Keratinocyte (primary cell): ENCODE results near the gene HIGD2B. TPM values are rescaled to one million over a fixed set of nuclear protein-coding genes. Genes with fewer than 3 reads are reported as not detected.

Experiments
- DNase-seq: peaks from one replicate; pipeline ENCODE4 v3.0.0-alpha.2; 2011; ENCODE audit warnings: low read depth, missing footprints, low spot score
- FAIRE-seq: peaks from 2 replicates; lab custom pipeline; 2011; peaks lifted over from hg19 to GRCh38; lab: Jason Lieb, UNC
- H2AFZ ChIP-seq: 2 replicates; pipeline ENCODE4 v1.6.0; 2012; ENCODE audit warnings: low read length, control low read depth, inconsistent platforms; ENCODE audit not compliant: control insufficient read depth
- H3K27ac ChIP-seq: 2 replicates; pipeline ENCODE4 v1.5.1; 2011; ENCODE audit warnings: low read length; ENCODE audit not compliant: control insufficient read depth, insufficient read depth
- H3K27me3 ChIP-seq: 3 replicates; pipeline ENCODE4 v1.6.0; 2011; ENCODE audit warnings: low read length; ENCODE audit not compliant: control insufficient read depth, insufficient read depth; ENCODE audit errors: extremely low read depth
- H3K36me3 ChIP-seq, 2 experiments: 2 replicates in 1 of 2; 3 replicates in 1 of 2; pipeline ENCODE4 v1.5.1; 2011; ENCODE audit warnings: low read length in 2 of 2, mild to moderate bottlenecking in 1 of 2; ENCODE audit not compliant: control insufficient read depth in 2 of 2, insufficient read depth in 2 of 2; ENCODE audit errors: extremely low read depth in 1 of 2
- H3K4me1 ChIP-seq: 3 replicates; pipeline ENCODE4 v1.5.1; 2011; ENCODE audit warnings: low read length; ENCODE audit not compliant: control insufficient read depth, insufficient read depth; ENCODE audit errors: extremely low read depth
- H3K4me2 ChIP-seq: 3 replicates; pipeline ENCODE4 v1.6.0; 2011; ENCODE audit warnings: low read depth, low read length; ENCODE audit not compliant: control insufficient read depth, insufficient read depth; ENCODE audit errors: extremely low read depth
- H3K4me3 ChIP-seq, 3 experiments: fragments of 200-600 bp in 1 of 3; sonication (generic) in 1 of 3; 2 replicates in 2 of 3; 3 replicates in 1 of 3; pipeline ENCODE4 v1.5.1; 2011 to 2016; ENCODE audit warnings: low read length in 3 of 3, mild to moderate bottlenecking in 3 of 3, control low read depth in 2 of 3, inconsistent platforms in 1 of 3, low read depth in 1 of 3, mixed read lengths in 1 of 3, mixed run types in 1 of 3, moderate library complexity in 1 of 3; ENCODE audit not compliant: control insufficient read depth in 2 of 3, insufficient read depth in 2 of 3; ENCODE audit errors: extremely low read depth in 1 of 3
- H3K79me2 ChIP-seq: 2 replicates; pipeline ENCODE4 v1.6.0; 2012; ENCODE audit warnings: low read length; ENCODE audit not compliant: control insufficient read depth, insufficient read depth
- H3K9ac ChIP-seq: 3 replicates; pipeline ENCODE4 v1.6.0; 2011; ENCODE audit warnings: low read length; ENCODE audit not compliant: control insufficient read depth, insufficient read depth; ENCODE audit errors: extremely low read depth
- H3K9me1 ChIP-seq: 3 replicates; pipeline ENCODE4 v1.6.0; 2011; ENCODE audit warnings: low read length; ENCODE audit not compliant: control insufficient read depth, insufficient read depth; ENCODE audit errors: extremely low read depth
- H3K9me3 ChIP-seq: 2 replicates; pipeline ENCODE4 v1.5.1; 2012; ENCODE audit warnings: low read depth, low read length; ENCODE audit not compliant: control insufficient read depth
- H4K20me1 ChIP-seq: 3 replicates; pipeline ENCODE4 v1.6.0; 2011; ENCODE audit warnings: low read length; ENCODE audit not compliant: control insufficient read depth, insufficient read depth; ENCODE audit errors: extremely low read depth
- CTCF ChIP-seq, 3 experiments: IDR thresholded peaks in 1 of 3; conservative IDR thresholded peaks in 1 of 3; optimal IDR thresholded peaks in 1 of 3; 2 replicates in 2 of 3; 3 replicates in 1 of 3; pipeline versions ENCODE3 to v1.5.1; 2011; ENCODE audit warnings: low read length in 3 of 3, mild to moderate bottlenecking in 3 of 3, moderate library complexity in 2 of 3, control low read depth in 1 of 3, inconsistent platforms in 1 of 3; ENCODE audit not compliant: insufficient read depth in 2 of 3; ENCODE audit errors: extremely low read depth in 1 of 3
- EZH2 ChIP-seq: IDR thresholded peaks from one replicate; pipeline ENCODE4 v1.6.1; 2012; ENCODE audit warnings: inconsistent platforms, mild to moderate bottlenecking, low read length, moderate library complexity
- dilution Hi-C: fragments of 300-500 bp; cut with MboI; formaldehyde crosslinking; loops from one replicate; pipeline ENCODE4 v1.7.0; 2020; ENCODE audit warnings: low sequenced_read_pairs; ENCODE audit not compliant: extremely low pct_ligation_motif_present
- polyA plus RNA-seq, 5 experiments: library from polyadenylated mRNA; depleted of rRNA in 3 of 5; stranded (reverse) in 3 of 5; stranded (forward) in 1 of 5; unstranded in 1 of 5; fragments of >200 nt; gene quantifications; 1 replicate in 1 of 5; 2 replicates in 3 of 5; 3 replicates in 1 of 5; pipeline versions ENCODE4 v1.2.1 to v1.2.3, GENCODE V29; 2011 to 2012; ENCODE audit warnings: missing spikeins in 2 of 5, low read depth in 1 of 5, low replicate concordance in 1 of 5

Gene HIGD2B
- polyA plus RNA-seq, 1 donor (not counting 4 experiments of a cell fraction or from before 2014, with no cell fraction given) = not detected

- H3K36me3 ChIP-seq = no peaks in the 10 kb centered on the region
- no peaks in the 10 kb centered on the region for H3K79me2 ChIP-seq
- H3K4me1 ChIP-seq = peaks cover 9% of the 10 kb centered on the region
- H3K9ac ChIP-seq = no peak overlapping the region
- no peaks in the 10 kb centered on the region for H3K27me3 ChIP-seq
- no peak overlapping the region for H3K4me2 ChIP-seq
- H3K9me1 ChIP-seq = no peaks in the 10 kb centered on the region
- FAIRE-seq = no peak
- H2AFZ ChIP-seq = no peak overlapping the region
- no peak overlapping the region for H3K4me3 ChIP-seq
- H3K27ac ChIP-seq = no peak overlapping the region
- H4K20me1 ChIP-seq = no peaks in the 10 kb centered on the region
- TF ChIP-seq EZH2 (no peak), CTCF (optimal IDR thresholded peaks at IDR 0.05 in 1 of 3, IDR thresholded peaks at IDR 0.05 in 1 of 3, conservative IDR thresholded peaks at IDR 0.05 in 1 of 3; ENCODE audit: extremely low read depth in 1 of 3, insufficient read depth in 2 of 3, low read length in 3 of 3) (no peak)
- DNase-seq = no peak
- dilution Hi-C loops = no loop called here
- H3K9me3 ChIP-seq = no peaks in the 10 kb centered on the region
Observed at GRCh38 chr15:72698938-72699337, 13.0 kb upstream of the HIGD2B start.

- dilution Hi-C loops = no loop called here
- no peak for FAIRE-seq
Observed at GRCh38 chr15:72690938-72691337, 5.0 kb upstream of the HIGD2B start.

More at GRCh38 chr15:72690938-72691337, 5.0 kb upstream of the HIGD2B start:
- Histone ChIP-seq H3K4me1 (no peaks in the 10 kb centered on the region), H3K4me3 (no peak overlapping the region), H4K20me1 (no peaks in the 10 kb centered on the region), H3K9ac (no peak overlapping the region), H3K9me1 (no peaks in the 10 kb centered on the region), H2AFZ (no peak overlapping the region), H3K9me3 (no peaks in the 10 kb centered on the region), H3K27me3 (no peaks in the 10 kb centered on the region), H3K36me3 (no peaks in the 10 kb centered on the region), H3K4me2 (no peak overlapping the region), H3K79me2 (peaks cover 2% of the 10 kb centered on the region), H3K27ac (no peak overlapping the region)
- DNase-seq = no peak
- TF ChIP-seq CTCF (optimal IDR thresholded peaks at IDR 0.05 in 1 of 3, IDR thresholded peaks at IDR 0.05 in 1 of 3, conservative IDR thresholded peaks at IDR 0.05 in 1 of 3; ENCODE audit: extremely low read depth in 1 of 3, insufficient read depth in 2 of 3, low read length in 3 of 3) (no peak), EZH2 (no peak)
